RWPE1 (cell line): ENCODE measurements around the gene HECW1.

Source experiments
- CTCF ChIA-PET: fragments of 350-600 bp; sonication (Branson Sonifier 250); formaldehyde crosslinking; extraction: SDS; loops from one replicate; lab custom pipeline; 2021; lab: Yijun Ruan, JAX
- POLR2A ChIA-PET: fragments of 400-600 bp; formaldehyde crosslinking; extraction: SDS; loops from one replicate; lab custom pipeline; 2020; ENCODE audit warnings: antibody characterized with exemption; ENCODE audit not compliant: low non-redundant PET; lab: Yijun Ruan, JAX
- DNase-seq: peaks from one replicate; pipeline ENCODE4 v3.0.0; 2012; ENCODE audit warnings: low spot score
- H3K27ac ChIP-seq: fragments of 450-650 bp; 2 replicates; pipeline ENCODE4 v1.5.1; 2017
- CTCF ChIP-seq: fragments of 450-650 bp; conservative IDR thresholded peaks from 2 replicates; pipeline ENCODE4 v1.5.1; 2017; ENCODE audit warnings: low read depth, mild to moderate bottlenecking

HECW1 gene

DNA sequence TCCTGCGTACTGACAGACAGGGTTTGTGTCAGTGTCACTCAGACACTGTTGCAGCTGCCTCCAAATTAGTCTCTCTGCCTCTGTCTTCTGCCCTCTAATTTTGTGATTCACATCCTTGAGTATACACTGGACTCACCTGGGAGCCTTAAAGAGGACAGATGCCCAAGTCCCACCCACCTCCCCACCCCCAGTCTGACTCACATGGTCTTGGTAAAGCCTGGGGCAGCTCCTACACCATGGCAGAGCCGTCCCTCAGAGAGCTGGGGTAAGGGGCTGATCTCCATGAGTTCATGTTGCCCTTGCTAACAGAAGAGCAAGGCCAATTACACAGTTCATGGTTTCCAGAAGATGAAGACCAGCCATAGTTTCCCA, 272.8 kb downstream of the HECW1 start:
- CTCF ChIA-PET = no interaction called here
- no peak overlapping the region for H3K27ac ChIP-seq
- peak; percentile 19 for DNase-seq
- TF ChIP-seq CTCF = no peak
- POLR2A ChIA-PET = no interaction called here

DNA sequence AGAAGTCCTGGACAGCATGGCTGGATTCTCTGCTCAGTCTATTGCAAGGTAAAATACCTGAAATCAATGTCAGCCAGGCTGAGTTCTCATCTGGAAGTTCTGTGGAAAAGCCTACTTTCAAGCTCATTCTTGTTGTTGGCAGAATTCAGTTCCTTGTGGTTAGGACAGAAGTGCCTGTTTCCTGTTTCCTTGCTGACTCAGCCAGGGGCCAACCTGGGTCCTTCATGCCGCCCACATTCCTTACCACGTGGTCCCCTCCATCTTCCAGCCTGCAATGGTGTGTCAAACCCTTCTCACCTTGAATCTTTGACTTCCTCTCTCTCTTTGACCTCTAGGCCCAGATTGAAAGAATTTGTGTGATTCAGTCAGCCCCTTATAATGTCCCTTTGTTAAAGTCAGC, 273.4 kb downstream of the HECW1 start:
- TF ChIP-seq CTCF = no peak
- peak; percentile 28 for DNase-seq
- ChIA-PET POLR2A (no interaction called here), CTCF (no interaction called here)
- no peak overlapping the region for H3K27ac ChIP-seq

- H3K27ac ChIP-seq = no peak overlapping the region
- POLR2A ChIA-PET = no interaction called here
- no peak for TF ChIP-seq CTCF
- no peak for DNase-seq
- CTCF ChIA-PET = no interaction called here
Observed at GRCh38 chr7:43387932-43388331, 275.5 kb downstream of the HECW1 start.

DNA sequence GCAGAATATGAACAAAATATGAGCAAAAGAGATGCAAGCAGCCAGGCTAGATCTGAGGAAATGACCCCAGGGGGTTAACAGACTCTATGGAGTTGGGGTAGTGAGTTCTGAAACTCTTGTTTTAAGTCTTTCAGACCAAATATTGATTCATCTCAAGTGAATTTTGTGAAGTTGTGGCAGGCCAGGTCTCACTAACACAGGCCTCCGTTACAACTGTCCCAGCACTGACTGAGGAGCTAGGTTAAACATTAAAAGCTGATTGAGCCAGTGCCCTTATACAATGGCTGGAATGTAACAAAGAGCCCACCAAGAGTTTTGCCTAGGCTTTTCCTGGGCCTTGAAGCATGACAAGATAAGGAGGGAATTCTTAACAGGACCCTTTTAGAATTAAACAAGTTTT, 278.1 kb downstream of the HECW1 start:
- ChIA-PET CTCF (interaction anchor here (0.7 kb wide), 1 partner anchor 66 kb away, joined by 3 read pairs; no protein-coding TSS in a partner anchor), POLR2A (no interaction called here)
- TF ChIP-seq CTCF = no peak
- DNase-seq = no peak
- no peak overlapping the region for H3K27ac ChIP-seq

- POLR2A ChIA-PET = no interaction called here
- H3K27ac ChIP-seq = no peak overlapping the region
- no peak for TF ChIP-seq CTCF
- DNase-seq = no peak
- CTCF ChIA-PET = no interaction called here
Observed at GRCh38 chr7:43391518-43391917, 279.1 kb downstream of the HECW1 start.

DNA sequence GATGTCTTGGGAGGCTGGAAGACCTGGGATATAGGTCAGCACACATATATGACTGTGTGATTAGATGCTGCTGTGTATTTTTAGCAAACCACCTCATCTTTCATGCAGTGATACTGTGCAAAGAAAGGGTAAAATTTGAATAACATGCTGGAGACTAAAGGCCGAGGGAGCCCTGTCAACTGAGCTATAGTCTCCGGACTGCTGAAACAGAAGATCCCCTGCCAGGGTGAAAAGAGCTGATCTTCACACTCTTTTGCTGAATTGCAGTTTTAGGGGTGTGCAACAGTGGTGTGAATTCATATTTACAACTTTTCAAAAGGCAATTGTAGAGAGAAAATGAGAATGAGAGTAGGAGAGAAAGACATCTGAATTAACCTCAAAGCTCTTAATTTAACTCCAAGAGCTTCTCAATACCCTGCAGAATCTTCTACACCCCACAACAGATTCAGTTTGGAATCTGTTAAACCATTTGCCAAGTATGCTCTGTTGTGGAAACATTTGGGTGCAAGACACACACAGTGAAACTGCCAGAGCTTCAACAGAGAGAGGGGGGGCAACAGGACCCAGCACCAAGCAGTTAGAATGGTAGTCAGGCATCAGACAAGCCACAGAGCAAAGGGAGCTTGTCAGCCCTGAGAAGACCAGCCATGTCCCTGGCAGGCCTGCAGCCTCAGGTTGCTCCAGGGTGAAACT, 280.3 kb downstream of the HECW1 start:
- POLR2A ChIA-PET = no interaction called here
- CTCF ChIA-PET = no interaction called here
- H3K27ac ChIP-seq = no peak overlapping the region
- TF ChIP-seq CTCF = no peak
- DNase-seq = no peak
